Thyroid gland (tissue), 4 donors: ENCODE data around the gene SEC31A.

Source experiments
- POLR2A ChIP-seq, 2 donors: fragments of 450-650 bp; IDR thresholded peaks; one replicate each; pipeline ENCODE4 v1.6.1; 2017; ENCODE audit warnings: antibody characterized with exemption in 2 of 2, mild to moderate bottlenecking in 2 of 2, moderate library complexity in 1 of 2
- TF ChIP-seq, protein P1 (sequence below), 6 experiments: fragments of 200-600 bp in 3 of 6; fragments of 450-650 bp in 3 of 6; sonication (generic) in 3 of 6; IDR thresholded peaks; one replicate each; pipeline ENCODE4 v1.5.1; 2016 to 2019; ENCODE audit warnings: antibody characterized with exemption in 6 of 6, mild to moderate bottlenecking in 2 of 6, inconsistent platforms in 1 of 6, moderate library complexity in 1 of 6

- TF ChIP-seq, protein P1, sequence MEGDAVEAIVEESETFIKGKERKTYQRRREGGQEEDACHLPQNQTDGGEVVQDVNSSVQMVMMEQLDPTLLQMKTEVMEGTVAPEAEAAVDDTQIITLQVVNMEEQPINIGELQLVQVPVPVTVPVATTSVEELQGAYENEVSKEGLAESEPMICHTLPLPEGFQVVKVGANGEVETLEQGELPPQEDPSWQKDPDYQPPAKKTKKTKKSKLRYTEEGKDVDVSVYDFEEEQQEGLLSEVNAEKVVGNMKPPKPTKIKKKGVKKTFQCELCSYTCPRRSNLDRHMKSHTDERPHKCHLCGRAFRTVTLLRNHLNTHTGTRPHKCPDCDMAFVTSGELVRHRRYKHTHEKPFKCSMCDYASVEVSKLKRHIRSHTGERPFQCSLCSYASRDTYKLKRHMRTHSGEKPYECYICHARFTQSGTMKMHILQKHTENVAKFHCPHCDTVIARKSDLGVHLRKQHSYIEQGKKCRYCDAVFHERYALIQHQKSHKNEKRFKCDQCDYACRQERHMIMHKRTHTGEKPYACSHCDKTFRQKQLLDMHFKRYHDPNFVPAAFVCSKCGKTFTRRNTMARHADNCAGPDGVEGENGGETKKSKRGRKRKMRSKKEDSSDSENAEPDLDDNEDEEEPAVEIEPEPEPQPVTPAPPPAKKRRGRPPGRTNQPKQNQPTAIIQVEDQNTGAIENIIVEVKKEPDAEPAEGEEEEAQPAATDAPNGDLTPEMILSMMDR (IDR thresholded peaks at IDR 0.05), result no peak
- no peak for TF ChIP-seq POLR2A (IDR thresholded peaks at IDR 0.05)
Measured at GRCh38 chr4:82886147-82886942, 4.6 kb downstream of the SEC31A start.
